Measurements from ENCODE around the gene SLC25A36. TPM values are rescaled to one million over a fixed set of nuclear protein-coding genes. Genes with fewer than 3 reads are reported as not detected.

Gene SLC25A36
- total and polyA plus RNA-seq, 2 of the 4 experiments (the other 2 are of a cell fraction): 31.3 to 76.7 TPM

GRCh38 chr3:140929446-140929845 is 12.2 kb upstream of the SLC25A36 start:
- H3K4me3 ChIP-seq (ENCODE audit: insufficient read depth, low read depth, low read length): no peak overlapping the region
- H3K4me2 ChIP-seq (ENCODE audit: low read depth, low read length): no peak overlapping the region
- no peaks in the 10 kb centered on the region for H3K79me1 ChIP-seq (ENCODE audit: low read depth in 1 of 2, low read length in 2 of 2)
- BruUV-seq (replicated peaks): no TSS peak
- H2BK15ac ChIP-seq (ENCODE audit: low read depth, low read length): no peak overlapping the region
- H3K14ac ChIP-seq (replicated peaks; ENCODE audit: low read depth, low read length): no peak overlapping the region
- no peak overlapping the region for H4K5ac ChIP-seq (ENCODE audit: low read depth, low read length)
- WGBS, 2 experiments (ENCODE audit: extremely low coverage in 2 of 2, insufficient read length in 1 of 2): no CpG with 5 or more reads among the region's 1 CpG
- no peak overlapping the region for H2AK5ac ChIP-seq (ENCODE audit: low read depth, low read length)
- in situ Hi-C loops (cut with MboI; ENCODE audit: low sequenced_read_pairs): no loop called here
- no peak overlapping the region for H4K91ac ChIP-seq (ENCODE audit: insufficient read depth, low read depth, low read length)
- no peak overlapping the region for H4K8ac ChIP-seq (ENCODE audit: low read depth in 2 of 2, low read length in 2 of 2)
- no peak for ATAC-seq (ENCODE audit: low read depth)
- no peak overlapping the region for H3K23ac ChIP-seq (ENCODE audit: low read depth, low read length)
- intact Hi-C loops (cut with micrococcal nuclease): no loop called here
- H3K4me1 ChIP-seq (ENCODE audit: control insufficient read depth, insufficient read depth, low read length): no peaks in the 10 kb centered on the region
- no peak overlapping the region for H2AFZ ChIP-seq (replicated peaks; ENCODE audit: low read length, poor library complexity)
- no peak overlapping the region for H3K9ac ChIP-seq (ENCODE audit: low read depth, low read length)
- no peak for TF ChIP-seq NFE2L2 (IDR thresholded peaks at IDR 0.05; ENCODE audit: low read depth, low read length)
- TF ChIP-seq CHD1 (IDR thresholded peaks at IDR 0.05; ENCODE audit: low read depth, low read length): no peak
- no peak for TF ChIP-seq RAD21 (IDR thresholded peaks at IDR 0.05; ENCODE audit: low read length)
- no peak for TF ChIP-seq FOS (IDR thresholded peaks at IDR 0.05; ENCODE audit: low read depth, low read length)
- TF ChIP-seq CEBPB (IDR thresholded peaks at IDR 0.05; ENCODE audit: low read depth, low read length): no peak
- TF ChIP-seq RFX5 (IDR thresholded peaks at IDR 0.05; ENCODE audit: low read depth, low read length): no peak
- no peak for TF ChIP-seq RCOR1 (IDR thresholded peaks at IDR 0.05; ENCODE audit: insufficient replicate concordance, low read length)
- no peak for TF ChIP-seq POLR2A (IDR thresholded peaks at IDR 0.05; ENCODE audit: low read depth, low read length)
- TF ChIP-seq SMC3 (IDR thresholded peaks at IDR 0.05; ENCODE audit: low read depth, low read length): no peak
- TF ChIP-seq MAZ (IDR thresholded peaks at IDR 0.05; ENCODE audit: borderline replicate concordance, low read depth, low read length): no peak
- no peak overlapping the region for H3K27ac ChIP-seq (ENCODE audit: insufficient read depth, low read length)
- dilution Hi-C loops (cut with HindIII; ENCODE audit: low sequenced_read_pairs, unreplicated experiment): no loop called here
- no peak overlapping the region for H2BK5ac ChIP-seq (ENCODE audit: low read depth, low read length, poor library complexity, severe bottlenecking)
- no peaks in the 10 kb centered on the region for H3K9me3 ChIP-seq (ENCODE audit: control insufficient read depth, insufficient read depth, low read length)
- ChIA-PET POLR2A (ENCODE audit: unreplicated experiment) (no interaction called here), CTCF (no interaction called here)
- H3K4ac ChIP-seq (ENCODE audit: low read depth, low read length): no peak overlapping the region
- no peak overlapping the region for H2BK120ac ChIP-seq (ENCODE audit: low read depth, low read length)
- no peaks in the 10 kb centered on the region for H3K9me1 ChIP-seq (ENCODE audit: insufficient read depth, low read length)
- no peaks in the 10 kb centered on the region for H3K36me3 ChIP-seq (ENCODE audit: control insufficient read depth, insufficient read depth, low read length)
- DNase-seq: no peak
- no peak overlapping the region for H2BK20ac ChIP-seq (ENCODE audit: low read depth, low read length)
- no peak overlapping the region for H3K56ac ChIP-seq (ENCODE audit: extremely low read depth, insufficient read depth, low read length)
- H3K18ac ChIP-seq (ENCODE audit: low read depth, low read length): no peak overlapping the region
- peaks cover 11% of the 10 kb centered on the region for H3K27me3 ChIP-seq (ENCODE audit: control insufficient read depth, insufficient read depth, low read length)
- no peak overlapping the region for H2AK9ac ChIP-seq (replicated peaks; ENCODE audit: low read depth, low read length, poor library complexity)
- no peaks in the 10 kb centered on the region for H4K20me1 ChIP-seq (ENCODE audit: insufficient read depth, low read length)

Measured in IMR-90 (cell line).